Measurements from ENCODE around the gene KDM6A.
"Not testable (repeated sequence)": the region's sequence is repeated elsewhere in the genome, so short reads cannot be mapped to it uniquely, and the experiment has no call there.

The KDM6A gene

DNA sequence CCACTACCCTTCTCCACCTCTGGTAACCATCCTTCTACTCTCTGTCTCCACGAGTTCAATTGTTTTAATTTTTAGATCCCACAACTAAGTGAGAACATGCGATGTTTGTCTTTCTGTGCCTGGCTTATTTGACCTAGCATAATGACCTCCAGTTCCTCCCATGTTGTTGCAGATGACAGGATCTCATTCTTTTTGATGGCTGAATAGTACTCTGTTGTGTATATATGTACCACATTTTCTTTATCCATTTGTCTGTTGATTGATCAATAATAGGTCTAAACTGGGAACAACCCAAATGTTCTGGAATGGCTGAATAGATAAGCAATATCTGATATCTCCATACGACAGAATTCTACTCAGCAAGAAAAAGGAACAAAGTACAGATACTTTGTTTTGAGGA, 260.5 kb downstream of the KDM6A start:
- DNase-seq = no peak

DNA sequence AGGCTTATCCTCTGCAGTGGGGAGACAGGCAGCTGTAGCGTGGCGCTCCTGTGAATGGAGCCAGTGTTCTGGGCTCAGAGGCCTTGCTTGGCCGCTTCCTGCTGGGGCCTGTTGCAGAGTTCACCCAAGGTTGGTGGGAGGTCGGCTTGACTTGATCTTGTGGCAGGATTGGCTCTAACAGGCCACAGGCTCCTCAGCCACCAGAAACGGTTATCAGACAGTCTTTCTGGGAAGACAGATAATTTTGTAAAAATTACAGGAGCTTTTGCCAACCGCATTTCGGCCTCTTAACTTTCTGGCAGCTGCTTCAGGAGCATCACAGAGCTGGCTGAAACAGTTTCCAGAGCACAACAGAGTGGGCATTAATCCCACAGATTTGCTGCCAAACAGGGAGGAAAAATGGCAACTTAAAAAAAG, 261.3 kb downstream of the KDM6A start:
- no peak for DNase-seq

DNA sequence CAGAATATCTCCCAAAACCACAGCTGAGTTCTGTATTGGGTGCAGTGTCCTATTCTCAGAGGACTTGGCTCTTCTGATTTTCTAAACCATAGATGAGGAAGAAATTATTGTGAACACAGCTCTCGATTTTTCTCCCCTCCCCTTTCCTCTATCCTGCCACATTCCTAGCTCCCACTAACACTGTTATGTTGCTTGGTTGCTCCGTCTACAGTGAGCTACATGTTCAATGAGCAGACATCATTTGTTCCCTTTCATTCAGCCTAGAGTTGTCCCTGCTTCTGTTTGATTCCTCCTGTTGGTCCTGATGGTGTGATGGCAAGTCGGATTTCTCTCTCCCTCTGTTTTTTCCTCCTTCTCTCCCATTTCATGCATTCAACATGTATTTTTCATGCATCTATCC, 261.8 kb downstream of the KDM6A start:
- no peak for DNase-seq

DNA sequence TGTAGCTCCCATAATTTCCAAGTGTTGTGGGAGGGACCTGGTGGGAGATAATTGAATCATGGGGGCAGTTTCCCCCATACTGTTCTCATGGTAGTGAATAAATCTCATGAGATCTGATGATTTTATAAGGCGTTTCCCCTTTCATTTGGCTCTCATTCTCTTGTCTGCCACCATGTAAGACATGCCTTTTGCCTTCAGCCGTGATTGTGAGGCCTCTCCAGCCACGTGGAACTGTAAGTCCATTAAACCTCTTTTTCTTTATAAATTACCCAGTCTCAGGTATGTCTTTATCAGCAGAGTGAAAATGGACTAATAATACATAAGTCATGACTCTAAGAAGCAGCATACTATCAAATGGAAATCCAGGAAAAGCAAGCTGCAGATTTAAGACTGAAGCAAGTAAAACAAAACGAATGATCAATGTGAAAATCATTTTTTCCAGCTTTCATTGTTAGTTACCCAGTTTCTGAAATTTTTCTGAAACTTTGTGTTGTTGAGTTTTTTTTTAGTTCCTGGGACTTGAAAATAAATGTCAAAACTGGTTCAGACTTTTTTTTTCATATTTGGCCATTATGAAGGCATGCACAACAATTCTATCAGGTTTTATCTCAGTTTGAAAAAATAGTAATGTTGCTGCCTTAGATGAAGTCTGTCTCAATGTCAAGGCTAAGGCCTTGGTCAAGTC, 262.5 kb downstream of the KDM6A start:
- not testable (repeated sequence) for DNase-seq

DNA sequence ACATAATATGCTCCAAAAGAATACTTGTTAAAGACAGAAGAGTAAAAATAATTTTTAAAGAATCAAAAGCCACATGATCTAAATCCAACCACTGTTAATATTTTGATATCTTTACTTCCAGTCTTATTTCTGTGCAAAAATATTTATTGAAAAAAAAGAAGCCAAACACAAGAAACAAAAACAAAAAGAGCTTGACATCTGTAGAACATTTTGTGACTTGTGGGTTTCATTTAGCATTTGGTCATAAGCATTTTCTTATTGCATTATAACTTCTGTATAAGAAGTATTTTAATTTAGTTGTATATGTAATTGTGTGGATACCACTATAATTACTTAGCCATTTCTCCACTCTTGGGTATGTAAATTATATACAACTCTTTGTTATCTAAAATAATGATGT, 264.5 kb downstream of the KDM6A start:
- DNase-seq = no peak

DNA sequence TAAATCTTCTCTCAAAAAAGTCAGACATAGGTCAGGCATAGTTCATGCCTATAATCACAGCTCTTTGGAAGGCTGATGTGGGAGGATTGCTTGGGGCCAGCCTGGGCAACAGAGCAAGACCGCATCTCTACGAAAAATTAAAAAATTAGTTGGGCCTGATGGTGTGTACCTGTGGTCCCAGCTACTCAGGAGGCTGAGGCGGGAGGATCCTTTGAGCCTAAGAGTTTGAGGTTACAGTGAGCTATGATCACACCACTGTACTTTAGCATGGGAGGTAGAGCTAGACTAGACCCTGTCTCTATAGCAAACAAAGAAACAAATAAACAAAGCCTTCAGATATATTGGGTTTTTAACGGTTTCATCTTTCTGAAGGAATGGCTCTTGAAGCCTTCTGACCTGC, 265.5 kb downstream of the KDM6A start:
- DNase-seq = no peak

DNA sequence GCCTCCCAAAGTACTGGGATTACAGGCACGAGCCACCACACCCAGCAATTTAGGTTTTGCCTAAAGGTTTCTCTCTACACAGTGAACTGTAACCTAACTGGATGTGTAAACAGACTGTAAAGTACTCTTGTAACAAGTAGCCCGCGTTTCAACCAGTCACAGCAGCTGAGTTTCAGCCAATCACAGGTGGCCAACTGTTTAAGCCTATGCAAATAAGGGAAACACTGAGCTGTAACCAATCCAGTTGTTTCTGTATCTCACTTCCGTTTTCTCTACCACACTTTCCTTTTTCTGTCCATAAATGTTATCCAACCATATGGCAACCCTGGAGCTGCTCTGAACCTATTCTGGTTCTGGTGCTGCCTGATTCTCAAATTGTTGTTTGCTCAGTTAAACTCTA, 267.8 kb downstream of the KDM6A start:
- no peak for DNase-seq

DNA sequence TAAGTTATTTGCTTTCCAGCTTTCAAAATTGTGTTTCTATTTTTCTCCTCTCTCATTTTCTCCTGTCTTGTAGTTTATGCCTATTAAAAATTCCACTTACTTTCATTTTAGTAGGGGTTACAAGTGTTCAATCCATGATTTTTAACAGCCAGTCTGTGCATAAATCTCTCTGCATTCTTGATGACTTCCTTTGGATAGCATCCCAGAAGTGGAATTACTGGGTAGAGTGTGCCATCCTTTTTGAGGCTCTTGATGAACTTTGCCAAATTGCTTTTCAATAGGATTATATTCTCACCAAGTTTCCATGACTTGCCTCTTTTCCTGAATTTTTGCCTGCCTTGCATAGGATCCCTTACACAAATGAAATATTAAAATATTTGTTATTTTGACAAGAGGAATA, 269.2 kb downstream of the KDM6A start:
- no peak for DNase-seq

DNA sequence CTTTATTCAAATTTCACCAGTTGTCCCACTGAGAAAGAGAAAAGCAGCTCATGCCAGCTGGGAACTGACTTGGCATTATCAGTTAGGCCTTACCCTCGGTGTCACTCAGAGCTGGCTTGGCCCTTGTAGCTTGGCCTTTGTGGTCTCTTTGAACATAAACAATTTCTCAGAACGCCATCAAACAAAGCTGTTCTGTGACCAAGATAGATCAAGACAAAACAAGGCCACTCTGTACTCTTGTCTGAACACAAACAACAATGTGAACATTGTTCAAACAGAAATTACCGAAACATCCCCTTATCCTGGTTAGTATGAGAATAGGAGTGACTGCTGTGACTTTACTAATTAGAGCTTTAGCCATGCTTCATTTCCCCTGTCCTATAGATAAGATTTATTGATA, 270.5 kb downstream of the KDM6A start:
- DNase-seq = no peak

DNA sequence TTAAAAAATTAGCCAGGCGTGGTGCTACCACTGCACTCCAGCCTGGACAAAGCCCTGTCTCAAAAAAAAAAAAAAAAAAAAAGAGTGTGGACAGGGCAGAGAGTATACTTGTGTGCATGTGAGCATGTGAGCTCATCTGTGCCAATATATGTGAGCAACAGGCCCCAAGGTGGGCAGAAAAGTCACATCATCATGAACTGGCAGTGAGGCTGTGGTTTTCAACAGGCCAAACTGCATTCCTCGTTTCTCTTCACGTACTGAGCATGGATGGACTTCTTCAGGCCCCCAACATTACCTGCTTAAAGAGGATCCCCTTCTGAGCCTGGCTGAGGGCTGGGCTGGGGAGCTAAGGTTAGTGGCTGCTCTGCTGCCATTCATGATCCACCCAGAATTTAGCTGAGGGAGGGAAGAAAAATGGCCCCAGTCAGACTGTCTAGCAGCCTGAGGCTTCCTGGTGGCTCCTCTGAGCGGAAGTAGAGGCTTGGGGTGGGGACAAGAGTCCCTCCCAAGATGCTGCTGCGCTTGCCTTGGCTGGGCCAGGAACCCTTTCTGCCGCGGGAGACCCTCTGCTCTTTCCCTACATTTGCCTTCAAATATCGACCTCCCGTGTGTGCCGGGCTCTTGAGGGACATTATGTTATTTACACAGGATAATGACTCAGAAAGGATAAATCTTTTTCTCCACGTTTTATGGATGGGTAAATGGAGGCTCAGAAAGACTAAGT, 272.7 kb downstream of the KDM6A start:
- no peak for DNase-seq

DNA sequence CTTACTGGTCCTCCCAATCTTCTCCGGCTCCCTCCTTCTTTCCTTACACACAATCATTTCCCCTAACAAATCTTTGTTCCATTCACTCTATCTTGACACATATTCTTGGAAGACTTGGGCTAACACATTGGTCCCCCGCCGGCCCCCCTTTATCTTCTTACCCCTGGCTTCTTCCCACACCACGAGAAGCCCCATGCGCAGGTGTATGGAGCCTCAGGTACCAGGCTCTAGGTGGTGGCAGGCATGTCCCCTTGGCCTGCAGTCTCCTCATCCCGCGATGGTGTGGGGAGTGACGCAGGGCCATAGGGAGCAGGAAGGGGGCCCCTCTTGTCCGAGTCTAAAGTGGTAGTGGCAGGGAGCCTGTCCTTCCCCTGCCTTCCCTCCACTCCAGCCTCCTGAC, 277.8 kb downstream of the KDM6A start:
- no peak for DNase-seq

DNA sequence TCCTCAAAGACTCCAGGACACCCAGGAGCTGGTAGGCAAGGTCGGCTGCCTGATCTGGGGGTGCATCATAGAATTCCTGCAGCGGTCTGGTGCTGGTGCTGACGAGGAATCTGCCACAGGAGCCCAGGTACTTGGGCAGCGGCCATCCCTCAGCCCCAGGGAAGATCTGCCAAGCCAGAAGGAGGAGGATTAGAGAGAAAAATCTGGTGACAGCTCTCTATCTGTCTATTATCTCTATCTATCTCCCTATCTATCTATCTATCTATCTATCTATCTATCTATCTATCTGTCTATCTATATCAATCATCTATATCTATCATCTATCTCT, 281.0 kb downstream of the KDM6A start:
- no peak for DNase-seq

DNA sequence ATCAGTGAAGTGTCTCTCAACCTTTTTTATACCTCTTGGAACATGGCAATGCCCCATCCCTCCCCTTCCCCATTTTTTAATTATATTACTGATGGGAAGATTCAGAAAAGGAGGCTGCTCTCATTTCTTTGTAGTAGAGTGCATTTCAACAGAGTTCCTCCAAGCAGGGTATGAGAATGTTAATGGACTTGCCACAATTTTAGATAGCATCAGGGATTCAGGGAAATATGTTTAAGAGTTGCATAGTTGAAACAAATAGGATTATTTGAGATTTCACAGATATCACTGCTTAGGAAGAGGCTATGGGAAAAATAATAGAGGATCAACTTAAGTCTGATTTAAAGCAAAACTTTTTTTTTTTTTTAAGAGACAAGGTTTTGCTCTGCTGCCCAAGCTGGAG, 281.5 kb downstream of the KDM6A start:
- DNase-seq = no peak

DNA sequence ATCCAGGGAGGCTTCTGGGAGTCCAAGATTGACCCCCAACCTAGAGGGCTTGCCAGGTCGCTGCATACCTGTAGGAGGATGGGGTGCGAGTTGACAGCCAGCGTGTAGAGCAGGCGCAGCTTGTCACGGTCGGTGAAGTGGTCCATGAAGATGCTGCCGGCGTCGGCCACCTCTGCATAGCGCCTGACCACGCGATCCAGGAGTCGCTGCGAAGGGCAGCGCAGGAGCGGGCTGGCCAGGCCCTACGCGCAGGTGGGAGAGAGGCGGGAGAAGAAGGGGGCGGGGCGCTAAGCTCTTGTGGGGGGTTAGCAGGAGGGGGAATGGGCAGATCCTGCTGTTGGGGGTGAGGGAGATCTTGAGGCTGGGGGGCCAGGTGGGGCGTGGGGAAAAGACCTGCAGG, 284.7 kb downstream of the KDM6A start:
- DNase-seq = no peak
